ENCODE results near the gene EIF4EBP2.

Gene EIF4EBP2

DNA sequence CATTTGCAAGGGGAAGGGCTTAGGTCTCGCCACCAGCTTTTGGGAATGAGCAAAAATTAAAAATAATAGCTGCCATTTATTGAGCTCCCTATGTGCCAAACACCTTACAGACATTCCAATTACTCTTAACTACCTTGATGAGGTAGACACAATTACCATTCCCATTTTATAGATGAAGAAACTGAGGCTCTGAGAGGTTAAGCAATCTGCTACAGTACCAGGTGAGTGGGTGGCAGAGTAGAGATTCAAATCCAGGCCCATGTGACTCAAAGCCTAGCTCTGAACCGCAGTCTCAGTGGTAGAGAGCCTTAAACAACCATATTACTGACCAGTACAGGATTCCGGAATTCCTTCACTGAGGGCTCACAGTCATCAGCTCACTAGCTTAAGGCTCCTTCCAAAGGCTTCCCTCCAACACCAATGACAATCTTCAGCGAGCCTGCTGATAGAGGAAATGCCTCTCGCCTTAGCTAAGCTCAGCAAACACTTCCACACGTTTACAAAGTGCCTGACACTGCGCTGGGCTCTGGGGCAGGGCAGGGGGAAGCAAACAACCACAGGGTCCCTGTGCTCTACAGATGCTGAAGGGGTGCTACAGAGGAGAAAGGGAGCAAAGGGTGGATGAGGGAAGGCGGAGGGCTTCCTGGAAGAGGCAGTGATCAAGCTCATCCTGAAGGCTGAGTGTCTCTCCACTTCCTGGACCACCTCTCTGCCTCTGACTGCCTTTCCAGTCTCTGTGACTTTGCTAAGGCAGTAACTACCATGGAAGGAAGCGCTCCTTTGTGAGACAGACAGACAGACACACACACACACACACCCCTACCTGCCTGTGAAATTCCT lies 28.9 kb upstream of the EIF4EBP2 start:
- no peaks in the 10 kb centered on the region for H3K36me3 Mint-ChIP-seq (ENCODE audit: low read depth)
- TF ChIP-seq, protein P1, sequence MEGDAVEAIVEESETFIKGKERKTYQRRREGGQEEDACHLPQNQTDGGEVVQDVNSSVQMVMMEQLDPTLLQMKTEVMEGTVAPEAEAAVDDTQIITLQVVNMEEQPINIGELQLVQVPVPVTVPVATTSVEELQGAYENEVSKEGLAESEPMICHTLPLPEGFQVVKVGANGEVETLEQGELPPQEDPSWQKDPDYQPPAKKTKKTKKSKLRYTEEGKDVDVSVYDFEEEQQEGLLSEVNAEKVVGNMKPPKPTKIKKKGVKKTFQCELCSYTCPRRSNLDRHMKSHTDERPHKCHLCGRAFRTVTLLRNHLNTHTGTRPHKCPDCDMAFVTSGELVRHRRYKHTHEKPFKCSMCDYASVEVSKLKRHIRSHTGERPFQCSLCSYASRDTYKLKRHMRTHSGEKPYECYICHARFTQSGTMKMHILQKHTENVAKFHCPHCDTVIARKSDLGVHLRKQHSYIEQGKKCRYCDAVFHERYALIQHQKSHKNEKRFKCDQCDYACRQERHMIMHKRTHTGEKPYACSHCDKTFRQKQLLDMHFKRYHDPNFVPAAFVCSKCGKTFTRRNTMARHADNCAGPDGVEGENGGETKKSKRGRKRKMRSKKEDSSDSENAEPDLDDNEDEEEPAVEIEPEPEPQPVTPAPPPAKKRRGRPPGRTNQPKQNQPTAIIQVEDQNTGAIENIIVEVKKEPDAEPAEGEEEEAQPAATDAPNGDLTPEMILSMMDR (IDR thresholded peaks at IDR 0.05; ENCODE audit: unreplicated experiment in 3 of 3) = no peak
- H3K27ac Mint-ChIP-seq = no peak overlapping the region
- no peaks in the 10 kb centered on the region for H3K9me3 Mint-ChIP-seq
- H3K4me1 Mint-ChIP-seq = peaks cover 10% of the 10 kb centered on the region
- H3K4me3 Mint-ChIP-seq = no peak overlapping the region
- peaks cover 2% of the 10 kb centered on the region for H3K27me3 Mint-ChIP-seq (ENCODE audit: low read depth)

GRCh38 chr10:70376436-70377378 lies 27.2 kb upstream of the EIF4EBP2 start:
- H3K4me1 Mint-ChIP-seq = peaks cover 10% of the 10 kb centered on the region
- TF ChIP-seq, protein P1 (IDR thresholded peaks at IDR 0.05; ENCODE audit: unreplicated experiment in 3 of 3) = no peak
- no peak overlapping the region for H3K27ac Mint-ChIP-seq
- H3K27me3 Mint-ChIP-seq (ENCODE audit: low read depth) = peaks cover 6% of the 10 kb centered on the region
- peak overlapping the region in 1 of 3 experiments; percentile 7 for H3K4me3 Mint-ChIP-seq
- H3K9me3 Mint-ChIP-seq = no peaks in the 10 kb centered on the region
- no peaks in the 10 kb centered on the region for H3K36me3 Mint-ChIP-seq (ENCODE audit: low read depth)

DNA sequence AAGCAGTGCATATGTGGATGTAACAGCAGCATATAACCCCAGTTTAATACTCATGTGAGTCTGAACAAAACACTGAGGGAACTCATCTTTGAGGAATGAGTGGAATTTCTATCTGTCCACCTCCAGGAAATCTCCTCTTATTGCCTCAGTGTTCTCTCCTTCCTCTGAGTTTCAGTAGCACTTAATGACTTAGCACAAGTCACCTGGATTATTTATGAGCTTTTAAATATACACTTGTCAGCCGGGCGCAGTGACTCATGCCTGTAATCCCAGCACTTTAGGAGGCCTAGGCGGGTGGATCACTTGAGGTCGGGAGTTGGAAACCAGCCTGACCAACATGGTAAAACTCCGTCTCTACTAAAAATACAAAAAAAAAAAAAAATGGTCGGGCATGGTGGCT lies 25.8 kb upstream of the EIF4EBP2 start:
- H3K27me3 Mint-ChIP-seq (ENCODE audit: low read depth) = peaks cover 6% of the 10 kb centered on the region
- no peaks in the 10 kb centered on the region for H3K36me3 Mint-ChIP-seq (ENCODE audit: low read depth)
- TF ChIP-seq, protein P1 (IDR thresholded peaks at IDR 0.05; ENCODE audit: unreplicated experiment in 3 of 3) = no peak
- no peak overlapping the region for H3K27ac Mint-ChIP-seq
- no peaks in the 10 kb centered on the region for H3K9me3 Mint-ChIP-seq
- no peak overlapping the region for H3K4me3 Mint-ChIP-seq
- peaks cover 10% of the 10 kb centered on the region for H3K4me1 Mint-ChIP-seq

GRCh38 chr10:70379581-70380176 lies 24.3 kb upstream of the EIF4EBP2 start:
- no peak overlapping the region for H3K27ac Mint-ChIP-seq
- peaks cover 10% of the 10 kb centered on the region for H3K4me1 Mint-ChIP-seq
- H3K9me3 Mint-ChIP-seq = no peaks in the 10 kb centered on the region
- H3K36me3 Mint-ChIP-seq (ENCODE audit: low read depth) = no peaks in the 10 kb centered on the region
- H3K4me3 Mint-ChIP-seq = peak overlapping the region in 2 of 3 experiments; percentile 50 to 60
- peaks cover 6% of the 10 kb centered on the region for H3K27me3 Mint-ChIP-seq (ENCODE audit: low read depth)
- TF ChIP-seq, protein P1 (IDR thresholded peaks at IDR 0.05; ENCODE audit: unreplicated experiment in 3 of 3) = peak; percentile 33 to 51 (median 35)

GRCh38 chr10:70380350-70381135 lies 23.4 kb upstream of the EIF4EBP2 start:
- Mint-ChIP-seq H3K9me3 (no peaks in the 10 kb centered on the region), H3K27me3 (ENCODE audit: low read depth) (peaks cover 10% of the 10 kb centered on the region), H3K4me1 (peaks cover 10% of the 10 kb centered on the region), H3K4me3 (peak overlapping the region; percentile 92 to 93 (median 93)), H3K36me3 (ENCODE audit: low read depth) (no peaks in the 10 kb centered on the region), H3K27ac (no peak overlapping the region)
- TF ChIP-seq, protein P1 (IDR thresholded peaks at IDR 0.05; ENCODE audit: unreplicated experiment in 3 of 3) = no peak

All from nephron (organoid).